Activated effector memory CD4-positive, alpha-beta T cell treated with Interleukin-2 at 50 U/mL for 16 hours (primary cell): ENCODE data around the gene WASF1.
"Not testable (repeated sequence)": the region's sequence is repeated elsewhere in the genome, so short reads cannot be mapped to it uniquely, and the experiment has no call there.

Experiments used
- DNase-seq: peaks from one replicate; pipeline ENCODE4 v3.0.0-alpha.2; 2020

WASF1 gene

DNA sequence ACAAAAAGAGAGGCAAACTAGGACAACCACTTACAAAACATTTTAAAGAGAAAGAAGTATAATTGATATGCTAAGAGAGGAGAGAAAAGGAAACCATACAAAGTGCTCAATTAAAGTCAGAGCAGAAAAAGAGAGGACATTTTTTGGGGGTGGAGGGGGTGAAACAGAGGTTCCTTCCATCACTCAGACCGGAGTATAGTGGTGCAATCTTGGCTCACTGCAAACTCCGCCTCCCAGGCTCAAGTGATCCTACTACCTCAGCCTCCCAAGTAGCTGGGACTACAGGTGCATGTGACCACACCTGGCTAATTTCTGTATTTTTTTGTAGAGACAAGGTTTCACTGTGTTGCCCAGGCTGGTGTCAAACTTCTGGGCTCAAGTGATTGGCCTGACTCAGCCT, 9.4 kb downstream of the WASF1 start:
- no peak for DNase-seq

DNA sequence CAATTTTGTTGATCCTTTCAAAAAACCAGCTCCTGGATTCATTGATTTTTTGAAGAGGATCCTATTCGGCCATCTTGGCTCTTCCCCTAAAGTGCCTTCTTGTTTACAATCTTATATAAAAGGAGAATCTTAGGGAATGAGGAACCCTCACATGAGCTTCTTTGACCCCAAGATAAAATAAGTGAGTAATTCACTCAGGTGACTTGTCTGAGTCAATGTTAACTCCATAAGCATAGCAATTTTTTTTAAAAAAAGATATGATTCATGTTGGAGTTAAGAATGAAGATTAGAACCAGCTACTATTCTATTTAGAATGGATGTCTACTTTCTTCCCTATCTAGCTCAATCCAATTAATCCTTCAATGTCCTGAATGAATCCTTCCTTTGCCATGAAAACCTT, 21.0 kb downstream of the WASF1 start:
- no peak for DNase-seq

GRCh38 chr6:110147870-110148269, 31.6 kb downstream of the WASF1 start:
- DNase-seq, result no peak

- DNase-seq, result no peak
Measured at GRCh38 chr6:110140650-110141049, 38.8 kb downstream of the WASF1 start.

DNA sequence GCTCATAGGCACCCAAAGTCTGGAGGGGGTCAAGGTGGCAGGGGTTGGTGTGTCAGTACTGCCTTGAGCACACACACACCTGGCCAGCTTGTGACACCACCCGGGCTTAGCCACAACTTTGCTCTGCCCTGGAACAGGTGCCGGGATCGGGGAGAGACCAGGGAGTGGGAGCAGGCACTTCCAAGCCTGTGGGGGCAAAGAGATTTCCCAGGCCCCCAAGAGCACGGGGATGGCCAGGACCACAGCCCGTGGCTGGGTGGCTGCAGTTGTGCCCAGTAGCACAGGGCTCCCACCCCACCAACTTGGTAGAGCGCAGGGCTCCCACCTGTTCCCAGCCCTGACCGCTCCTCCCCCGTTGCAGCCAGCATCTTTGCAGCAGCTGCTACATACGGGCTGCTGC, 40.4 kb downstream of the WASF1 start:
- no peak for DNase-seq

DNA sequence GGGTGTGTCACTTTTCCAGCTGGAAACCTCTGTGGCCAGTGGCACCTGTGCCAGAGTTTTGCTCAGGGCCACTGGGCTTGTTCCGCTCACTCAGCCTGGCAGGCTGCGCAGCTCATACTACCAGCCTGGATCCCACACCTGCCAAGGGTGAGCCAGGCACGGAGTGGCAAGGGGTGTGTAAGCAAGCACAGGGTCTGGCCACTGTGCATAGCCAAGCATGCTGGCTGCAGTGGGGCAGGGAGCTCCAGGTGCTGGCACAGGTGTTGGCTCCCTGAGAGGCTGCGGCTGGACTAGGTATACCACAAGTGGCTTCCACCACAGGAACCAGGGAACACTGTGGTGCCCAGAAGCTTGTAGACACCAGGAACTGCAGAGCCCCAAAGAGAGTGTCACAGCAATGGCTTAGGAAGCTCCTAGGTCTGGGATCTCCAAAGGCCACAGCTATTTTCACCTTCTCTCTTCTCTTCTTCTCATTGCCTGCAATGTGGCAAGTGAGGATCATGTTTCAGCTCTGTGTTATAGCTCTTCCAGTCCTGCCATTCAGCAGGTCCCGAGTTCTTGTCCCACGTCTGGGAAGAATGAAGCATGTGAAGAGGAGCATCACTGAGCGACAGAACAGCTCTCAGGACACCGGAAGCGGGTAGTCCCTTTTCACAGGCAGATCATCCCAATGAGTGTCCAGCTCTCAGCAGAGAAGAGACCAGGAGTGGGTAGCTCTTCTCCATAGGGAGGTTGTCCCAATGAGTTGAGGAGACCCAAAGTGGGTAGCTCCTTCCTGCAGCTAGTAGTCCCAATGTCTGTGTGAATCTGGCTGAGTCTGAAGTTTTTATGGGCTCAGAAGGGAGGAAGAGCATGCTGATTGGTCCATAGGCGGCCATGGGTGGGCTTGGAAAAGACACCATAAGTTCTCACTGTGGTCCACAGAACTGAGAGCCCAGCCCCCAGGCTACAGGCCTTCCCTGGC, 41.3 kb downstream of the WASF1 start:
- no peak for DNase-seq

GRCh38 chr6:110130362-110130761, 49.1 kb downstream of the WASF1 start:
- no peak for DNase-seq

GRCh38 chr6:110128418-110128817, 51.1 kb downstream of the WASF1 start:
- DNase-seq, result no peak

- DNase-seq, result no peak
Measured at GRCh38 chr6:110125361-110125760, 54.1 kb downstream of the WASF1 start.

GRCh38 chr6:110121655-110122054, 57.8 kb downstream of the WASF1 start:
- DNase-seq, result not testable (repeated sequence)

GRCh38 chr6:110116258-110116657, 63.2 kb downstream of the WASF1 start:
- no peak for DNase-seq

GRCh38 chr6:110114004-110114403, 65.5 kb downstream of the WASF1 start:
- no peak for DNase-seq

- DNase-seq, result no peak
Measured at GRCh38 chr6:110105296-110105695, 74.2 kb downstream of the WASF1 start.

- DNase-seq, result no peak
Measured at GRCh38 chr6:110103260-110103659, 76.2 kb downstream of the WASF1 start.

DNA sequence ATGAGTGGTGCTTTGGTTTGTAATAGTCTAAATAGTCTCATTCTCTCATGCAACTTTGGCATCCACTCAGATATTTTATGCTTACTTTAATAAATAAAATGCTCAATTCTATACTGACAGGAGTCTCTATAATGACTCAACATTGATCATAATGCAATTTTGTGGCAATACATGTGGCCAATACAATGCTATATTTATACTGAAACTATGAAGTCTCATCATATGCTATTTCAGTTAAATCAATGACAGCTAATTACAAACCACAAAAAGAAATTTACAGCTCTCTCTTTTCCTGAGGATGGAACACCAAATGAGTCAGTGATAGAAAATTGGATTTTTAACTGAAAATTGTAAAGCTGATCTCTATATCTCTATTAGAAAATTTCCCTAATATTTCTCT, 77.1 kb downstream of the WASF1 start:
- DNase-seq, result no peak

DNA sequence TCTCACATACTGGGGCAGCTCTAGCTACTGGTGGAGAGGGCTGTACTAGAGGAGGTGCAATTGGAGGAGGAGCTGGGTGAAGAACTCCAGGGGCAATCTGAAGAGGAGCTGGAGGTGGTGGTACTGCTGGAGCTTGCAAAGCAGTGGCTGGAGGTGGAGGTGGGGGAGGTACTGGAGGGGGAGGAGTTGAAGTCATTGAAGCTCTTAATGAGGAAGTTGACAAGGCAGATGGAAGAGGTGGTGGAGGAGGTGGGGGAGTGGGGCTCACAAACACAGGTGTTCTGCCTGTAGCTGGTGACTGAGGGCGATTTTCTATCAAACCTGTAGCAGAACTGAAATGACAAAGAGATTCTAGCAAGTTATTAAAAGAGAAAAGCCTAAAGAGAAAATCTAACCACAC, 77.6 kb downstream of the WASF1 start:
- DNase-seq, result no peak

DNA sequence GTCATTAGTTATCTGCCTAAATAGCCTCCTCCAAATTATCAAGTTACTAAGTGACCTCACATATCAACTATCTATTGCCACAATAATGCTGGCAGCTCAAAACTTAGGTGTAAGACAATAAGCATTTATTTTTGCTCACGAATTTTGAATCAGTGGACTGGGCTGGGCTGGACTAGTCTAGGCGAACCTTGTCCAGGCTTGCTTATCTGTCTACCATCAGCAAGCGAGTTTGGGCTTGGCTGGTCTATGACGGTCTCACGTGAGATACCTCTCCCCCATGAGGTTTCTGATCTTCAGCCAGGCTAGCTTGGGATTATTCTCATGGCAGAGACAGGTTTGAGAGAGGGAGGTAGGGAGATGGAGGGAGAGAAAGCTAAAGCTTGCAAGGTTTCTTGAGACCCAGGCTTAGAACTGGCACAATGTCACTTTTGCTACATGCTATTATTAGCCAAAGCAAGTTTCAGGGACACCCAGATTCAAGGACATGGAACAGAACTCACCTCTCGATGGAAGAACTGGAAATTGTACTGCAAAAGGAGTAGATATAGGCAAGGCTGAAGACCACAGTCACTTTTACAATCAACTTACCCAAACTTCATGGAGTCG, 80.9 kb downstream of the WASF1 start:
- no peak for DNase-seq

- DNase-seq, result no peak
Measured at GRCh38 chr6:110097443-110097842, 82.0 kb downstream of the WASF1 start.

DNA sequence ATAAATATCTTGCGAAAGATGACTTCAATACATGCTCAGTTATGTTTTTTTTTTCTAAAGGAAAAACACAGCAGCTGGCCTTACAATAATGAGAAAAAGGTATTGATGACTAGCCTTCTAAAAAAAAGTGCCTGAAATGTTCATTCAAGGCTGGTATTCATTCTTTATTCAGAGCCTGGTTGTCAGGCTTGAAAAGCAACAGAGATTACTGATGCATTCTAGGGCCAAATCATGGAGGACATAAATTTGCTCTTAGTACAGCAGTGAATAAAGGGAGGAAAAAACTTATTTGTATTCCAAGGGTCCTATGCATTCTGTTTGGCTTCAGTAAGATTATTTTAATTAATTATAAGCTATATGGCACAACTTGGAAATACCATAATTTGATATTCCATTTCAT, 83.5 kb downstream of the WASF1 start:
- DNase-seq, result no peak

GRCh38 chr6:110095101-110095500, 84.4 kb downstream of the WASF1 start:
- DNase-seq, result no peak

GRCh38 chr6:110093981-110094380, 85.5 kb downstream of the WASF1 start:
- DNase-seq, result no peak

DNA sequence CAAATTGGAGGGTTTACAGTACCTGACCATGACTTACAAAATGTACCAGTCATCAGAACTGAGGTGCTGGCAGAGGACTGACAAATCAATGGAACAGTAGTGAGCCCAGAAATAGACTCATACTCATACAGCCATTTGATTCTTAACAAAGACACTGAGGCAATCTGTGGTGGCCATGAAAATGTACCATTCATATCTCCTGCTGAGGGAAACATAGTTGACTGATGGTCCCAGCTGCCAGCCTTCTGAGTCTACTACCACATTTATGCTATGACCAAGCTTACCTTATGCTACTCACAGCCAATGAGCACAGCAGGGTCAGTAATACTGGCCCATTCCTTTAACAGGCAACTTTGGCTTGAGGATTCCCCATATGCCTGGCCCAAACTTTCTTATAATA, 88.6 kb downstream of the WASF1 start:
- DNase-seq, result no peak

DNA sequence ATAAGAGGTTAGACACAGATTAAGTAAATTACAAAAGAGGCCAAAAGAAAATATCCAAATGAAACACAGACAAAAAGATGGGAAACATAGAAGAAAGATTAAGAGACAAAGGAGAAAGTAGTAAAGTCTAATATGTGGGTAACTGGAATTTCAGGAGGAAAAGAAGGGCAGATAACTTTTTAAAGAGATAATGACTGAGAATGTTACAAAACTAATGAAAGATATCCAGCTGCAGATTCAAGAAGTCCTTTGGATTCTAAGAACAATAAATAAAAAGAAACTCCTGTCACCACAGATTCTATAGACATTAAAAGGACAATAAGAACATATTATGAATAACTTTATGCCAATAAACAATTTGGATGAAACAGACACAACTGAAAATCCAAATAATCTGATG, 90.1 kb downstream of the WASF1 start:
- no peak for DNase-seq

- DNase-seq, result no peak
Measured at GRCh38 chr6:110085285-110085684, 94.2 kb downstream of the WASF1 start.
